ENCODE data around the gene PMPCA.

Gene PMPCA

DNA sequence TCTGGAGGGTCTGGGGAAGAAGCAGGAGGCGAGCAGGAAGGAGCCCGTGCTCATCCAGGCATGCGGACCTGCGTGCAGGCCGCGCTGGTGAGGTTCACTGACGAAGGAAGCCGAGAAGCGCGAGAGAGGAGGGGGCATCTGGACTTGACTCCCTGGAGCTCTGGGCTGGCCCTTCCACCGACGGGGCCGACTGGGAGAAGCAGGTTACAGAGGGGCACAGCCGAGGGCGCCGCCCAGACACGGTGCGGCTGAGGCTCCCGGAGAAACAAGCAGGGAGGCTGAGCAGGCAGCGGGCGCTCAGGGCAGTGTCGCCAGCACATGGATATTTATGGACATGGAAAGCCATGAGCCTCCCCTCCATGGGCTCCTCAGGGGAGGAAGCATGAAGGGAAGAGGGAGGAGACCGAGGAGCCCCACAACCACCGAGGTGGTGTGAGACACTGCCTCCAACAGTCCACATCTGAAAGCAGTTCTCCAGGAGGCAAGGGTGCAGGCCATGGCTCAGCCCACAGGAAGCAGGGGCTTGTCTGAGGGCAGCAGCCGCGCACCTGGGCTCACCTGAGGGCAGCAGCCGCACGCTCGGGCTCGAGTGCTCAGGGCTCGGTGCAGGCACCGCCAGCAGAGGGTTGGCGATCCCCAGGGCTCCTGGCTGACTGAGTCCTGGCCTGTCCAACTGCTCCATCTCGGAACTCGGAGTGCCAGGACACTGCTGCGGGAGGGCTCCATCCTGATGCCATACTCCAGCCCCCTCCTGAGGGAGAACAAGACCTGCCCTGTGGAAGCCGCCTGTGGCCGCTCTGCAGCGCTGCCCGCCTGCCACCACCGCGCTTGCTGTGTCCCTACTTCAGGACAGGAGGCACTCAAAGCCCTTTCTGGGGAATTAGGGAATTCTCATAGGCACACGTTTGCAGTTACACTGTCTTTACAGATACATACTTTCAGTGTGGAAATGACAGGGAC lies 44.9 kb downstream of the PMPCA start:
- no peak for DNase-seq (ENCODE audit: low read depth in 2 of 3, low spot score in 2 of 3)

DNA sequence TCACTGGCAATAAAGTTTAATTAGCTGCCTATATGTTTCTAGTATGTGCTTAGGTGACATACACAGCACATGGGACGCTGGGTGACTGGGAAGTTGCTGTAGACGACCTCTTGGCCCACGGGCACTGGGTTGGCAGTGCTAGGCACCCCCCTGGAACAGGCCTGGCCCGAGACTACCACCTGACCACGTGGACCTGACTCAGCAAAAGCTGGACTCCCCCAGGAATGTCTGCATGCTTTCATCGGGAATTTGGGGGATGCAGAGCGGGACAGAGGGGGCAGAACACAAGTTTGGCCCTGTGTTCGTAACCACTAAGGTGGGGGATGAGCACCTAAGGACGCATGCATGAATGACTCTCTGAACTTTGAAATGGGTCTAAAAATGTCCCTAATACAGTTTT lies 45.8 kb downstream of the PMPCA start:
- DNase-seq (ENCODE audit: low read depth in 2 of 3, low spot score in 2 of 3): no peak

DNA sequence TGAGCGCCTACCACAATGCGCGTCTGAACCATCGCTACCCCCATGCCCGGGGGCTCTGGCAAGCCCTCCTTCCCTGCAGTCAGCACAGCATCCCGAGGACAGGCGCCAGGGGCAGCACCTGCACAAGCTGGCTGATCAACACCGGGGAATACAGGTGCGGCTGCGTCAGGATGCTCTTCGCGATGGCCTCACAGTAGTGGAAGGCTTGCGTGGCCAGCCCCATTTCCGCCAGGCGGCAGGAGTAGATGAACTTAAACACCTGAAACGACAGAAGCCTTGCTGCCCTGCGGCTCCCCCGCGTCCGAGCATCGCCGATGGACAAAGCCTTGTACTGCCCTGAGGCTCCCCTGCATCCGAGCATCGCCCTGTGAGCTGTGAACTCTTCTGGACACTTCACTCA lies 46.9 kb downstream of the PMPCA start:
- no peak for DNase-seq (ENCODE audit: low read depth in 2 of 3, low spot score in 2 of 3)

DNA sequence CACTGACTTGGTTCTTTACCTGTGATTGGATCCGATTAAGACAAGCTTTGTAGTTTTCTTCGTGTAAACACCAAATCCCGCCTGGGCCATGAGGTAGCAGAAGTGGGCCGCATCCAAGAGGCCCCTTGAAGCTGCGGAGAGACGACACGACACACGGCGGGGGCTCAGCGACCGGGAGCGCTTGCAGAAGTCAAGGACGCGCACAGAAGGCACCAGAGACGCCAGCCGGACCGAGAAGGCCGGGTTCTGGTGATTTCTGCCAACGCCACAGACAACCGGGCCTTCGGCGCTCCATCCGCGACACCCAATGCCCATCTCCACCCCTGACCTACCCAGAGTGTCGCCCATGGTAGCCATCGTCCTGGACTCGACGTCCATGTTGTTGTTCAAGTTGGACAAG lies 49.0 kb downstream of the PMPCA start:
- no peak for DNase-seq (ENCODE audit: low read depth in 2 of 3, low spot score in 2 of 3)

DNA sequence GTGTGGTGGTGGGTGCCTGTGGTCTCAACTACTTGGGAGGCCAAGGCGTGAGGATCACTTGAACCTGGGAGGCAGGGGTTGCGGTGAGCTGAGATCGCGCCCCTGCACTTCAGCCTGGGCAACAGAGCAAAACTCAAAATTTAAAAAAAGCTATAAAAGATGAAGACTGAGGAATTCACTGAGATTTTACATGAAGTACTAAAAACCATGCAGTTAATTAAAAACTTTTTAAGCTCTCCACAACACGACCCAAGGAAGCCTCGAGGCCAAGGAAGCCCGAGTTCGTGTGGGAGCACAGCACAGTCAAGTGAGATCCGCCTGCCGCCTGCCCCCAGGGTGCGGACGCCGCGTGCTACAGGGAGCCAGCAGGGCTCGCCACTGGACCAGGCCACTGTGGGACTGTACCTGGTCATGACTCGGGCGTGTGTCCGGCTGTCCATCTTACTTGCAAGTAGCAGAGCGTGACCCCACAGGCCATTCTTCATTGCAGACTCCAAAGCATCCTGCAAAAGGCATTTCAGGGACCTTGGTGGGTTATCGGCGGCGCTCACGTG lies 50.4 kb downstream of the PMPCA start:
- no peak for DNase-seq (ENCODE audit: low read depth in 2 of 3, low spot score in 2 of 3)

DNA sequence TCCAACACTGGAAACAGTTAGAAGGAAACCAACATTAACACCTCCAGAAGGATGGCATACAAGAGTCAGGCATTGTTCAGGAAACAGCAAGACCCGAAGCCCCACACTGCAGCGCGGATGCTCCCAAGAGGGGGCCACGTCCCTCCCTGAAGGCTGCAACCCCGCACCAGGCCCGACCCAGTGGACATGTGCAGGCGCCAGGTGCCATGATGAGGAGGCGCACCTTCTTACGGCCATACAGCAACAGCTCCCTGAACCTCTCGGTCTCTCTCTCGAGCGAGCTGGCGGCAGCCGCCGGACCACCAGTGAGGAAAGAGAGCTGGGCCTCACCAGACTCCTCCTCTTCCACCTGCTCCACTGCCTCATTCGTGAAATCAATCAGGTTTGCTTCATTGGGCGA lies 52.2 kb downstream of the PMPCA start:
- DNase-seq (ENCODE audit: low read depth in 2 of 3, low spot score in 2 of 3): no peak

DNA sequence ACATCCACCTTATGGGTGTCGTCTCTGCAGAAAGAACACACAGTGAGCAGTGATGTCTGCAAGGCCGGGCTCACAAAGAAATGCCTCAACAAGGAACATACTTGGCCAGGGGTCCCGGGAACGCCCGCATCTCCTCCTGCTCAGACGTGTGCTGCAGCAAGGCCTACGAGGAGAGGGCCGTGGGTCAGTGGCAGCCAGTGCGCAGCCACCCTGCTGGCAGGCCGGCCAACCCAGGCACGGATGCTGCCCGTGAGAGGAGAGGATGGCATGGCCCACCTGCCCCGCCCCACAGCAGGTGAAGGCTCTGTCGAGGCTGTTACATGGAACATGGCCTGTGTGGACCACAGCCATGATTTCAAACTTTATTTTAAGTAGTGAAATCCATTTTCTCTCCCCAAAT lies 53.1 kb downstream of the PMPCA start:
- no peak for DNase-seq (ENCODE audit: low read depth in 2 of 3, low spot score in 2 of 3)

DNA sequence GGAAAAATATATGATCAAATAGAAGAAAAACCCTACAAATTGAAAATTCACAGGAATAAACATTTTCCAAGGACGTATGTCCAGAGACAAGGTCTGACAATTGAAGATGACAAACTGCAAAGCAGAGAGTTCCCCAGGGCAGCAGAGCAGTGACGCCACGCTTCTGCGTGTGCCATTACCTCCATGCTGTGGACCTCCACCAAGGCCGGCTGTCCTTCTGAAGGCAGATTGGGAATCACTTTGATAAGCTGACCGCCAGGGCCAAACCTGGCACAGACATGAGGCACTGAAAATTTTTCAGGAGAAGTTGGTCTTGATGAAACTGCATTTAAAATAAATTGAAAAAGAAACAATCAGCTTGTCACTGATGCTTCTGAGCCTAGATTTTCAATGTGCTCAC lies 53.8 kb downstream of the PMPCA start:
- DNase-seq (ENCODE audit: low read depth in 2 of 3, low spot score in 2 of 3): no peak

DNA sequence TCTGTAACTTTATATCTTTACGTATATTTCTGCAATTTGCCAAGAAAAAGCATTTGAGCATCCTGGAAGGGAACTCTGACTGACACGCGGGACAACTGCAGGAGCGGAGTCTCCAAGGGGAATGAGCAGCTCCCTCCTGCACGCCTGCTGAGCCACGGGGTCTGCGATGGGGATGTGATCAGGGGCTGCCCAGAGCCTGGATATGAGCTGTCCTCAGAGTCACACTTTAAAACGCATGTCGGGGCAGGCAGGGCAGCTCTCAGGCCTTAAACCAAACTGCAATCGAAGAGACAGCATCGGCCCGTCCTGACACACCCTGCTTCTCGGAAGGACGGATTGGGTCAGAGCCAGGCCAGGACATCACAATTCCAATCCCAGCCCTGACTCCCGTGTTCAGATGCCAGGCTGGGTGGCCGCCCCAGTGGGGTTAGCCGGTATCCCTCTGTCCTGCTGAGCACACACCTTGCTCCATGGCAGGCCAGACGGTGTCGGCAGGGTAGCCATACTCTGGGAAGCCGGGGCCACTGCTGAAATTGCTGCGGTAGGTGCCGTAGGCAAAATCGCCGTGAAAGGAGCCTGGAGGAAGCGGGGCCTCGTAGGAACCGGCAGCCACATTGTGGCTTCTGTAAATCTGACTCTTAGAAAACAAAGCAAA lies 55.2 kb downstream of the PMPCA start:
- DNase-seq (ENCODE audit: low read depth in 2 of 3, low spot score in 2 of 3): no peak

DNA sequence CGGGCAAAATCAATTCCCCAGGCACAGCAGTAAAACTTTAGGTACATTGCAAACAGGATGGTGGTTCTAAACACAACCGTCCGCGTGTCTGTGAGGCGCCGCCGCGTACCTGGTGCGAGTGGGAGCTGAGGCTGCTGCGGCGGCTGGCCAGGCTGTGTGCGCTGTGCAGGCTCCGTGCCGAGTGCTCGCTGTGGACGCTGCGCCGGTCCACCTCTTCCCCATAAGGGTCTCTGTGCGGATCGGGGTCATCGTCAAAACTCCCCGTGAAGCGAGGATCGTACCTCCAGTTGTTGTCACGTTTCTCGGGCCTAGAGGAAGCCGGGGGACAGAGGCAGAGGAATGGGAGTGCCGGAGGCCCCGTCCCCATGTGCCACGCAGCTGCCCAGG lies 55.7 kb downstream of the PMPCA start:
- no peak for DNase-seq (ENCODE audit: low read depth in 2 of 3, low spot score in 2 of 3)

DNA sequence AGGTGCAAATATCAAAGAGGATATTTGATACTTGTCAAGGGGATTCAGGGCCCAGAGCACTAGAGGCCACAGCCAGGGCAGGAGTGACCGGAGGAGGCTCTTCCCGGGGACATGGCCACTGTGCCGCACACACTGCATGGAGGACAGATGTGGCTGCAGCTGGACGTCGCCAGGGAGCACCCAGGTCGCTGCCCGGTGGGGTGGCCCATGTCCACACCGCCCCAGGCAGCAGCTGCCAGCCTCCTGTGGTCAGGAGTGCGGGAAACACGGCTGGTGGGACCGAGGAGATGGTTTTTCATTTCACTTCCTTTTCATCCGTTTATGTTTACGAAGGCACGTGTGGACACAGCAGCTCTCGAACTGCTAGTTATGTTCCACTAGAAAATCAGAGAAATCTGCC lies 57.3 kb downstream of the PMPCA start:
- DNase-seq (ENCODE audit: low read depth in 2 of 3, low spot score in 2 of 3): no peak

DNA sequence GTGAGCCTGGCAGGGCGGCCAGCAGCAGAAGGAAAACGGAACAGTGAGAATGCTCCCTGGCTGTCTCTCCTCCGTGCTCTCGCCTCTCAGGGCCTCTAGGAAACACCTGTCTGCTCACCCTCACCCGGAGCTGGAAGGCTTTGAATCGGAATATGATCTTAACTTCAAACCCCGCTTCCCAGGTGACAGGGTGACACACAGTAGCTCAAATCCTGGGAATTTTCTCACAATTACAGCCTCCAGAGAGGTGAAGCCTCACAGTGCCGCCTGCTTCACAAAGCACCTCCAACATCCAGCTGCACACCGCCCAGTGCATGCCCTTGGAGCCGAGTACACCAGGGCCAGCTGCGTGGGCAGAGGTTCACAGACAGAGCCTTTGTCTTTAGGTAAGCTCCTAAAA lies 59.9 kb downstream of the PMPCA start:
- no peak for DNase-seq (ENCODE audit: low read depth in 2 of 3, low spot score in 2 of 3)

DNA sequence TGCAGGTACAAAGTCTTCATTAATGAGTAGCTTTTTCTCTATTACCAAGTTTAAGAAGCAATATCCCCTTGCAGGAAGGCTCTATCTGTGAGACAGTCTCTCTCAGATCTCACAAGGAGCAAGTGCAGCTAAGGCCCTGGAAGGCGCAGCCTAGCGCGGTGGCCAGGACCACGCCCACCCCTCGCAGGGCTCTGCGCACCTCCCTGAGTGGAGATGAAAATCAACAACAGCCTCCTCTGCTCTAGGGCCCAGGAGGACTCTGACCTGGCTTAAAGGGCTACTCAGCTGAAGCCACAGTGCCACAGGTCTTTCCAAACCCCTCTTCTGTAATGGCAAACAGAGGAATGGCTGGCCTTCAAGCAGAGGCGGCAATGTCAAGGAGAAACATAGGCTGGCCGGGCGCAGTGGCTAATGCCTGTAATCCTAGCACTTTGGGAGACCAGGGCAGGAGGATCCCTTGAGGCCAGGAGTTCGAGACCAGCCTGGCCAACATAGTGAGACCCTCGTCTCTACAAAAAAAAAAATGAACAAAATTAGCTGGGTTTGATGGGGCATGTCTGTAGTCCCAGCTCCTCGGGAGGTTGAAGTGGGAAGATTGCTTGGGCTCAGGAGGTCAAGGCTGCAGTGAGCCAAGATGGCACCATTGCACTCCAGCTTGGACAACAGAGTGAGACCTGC lies 60.5 kb downstream of the PMPCA start:
- no peak for DNase-seq (ENCODE audit: low read depth in 2 of 3, low spot score in 2 of 3)

DNA sequence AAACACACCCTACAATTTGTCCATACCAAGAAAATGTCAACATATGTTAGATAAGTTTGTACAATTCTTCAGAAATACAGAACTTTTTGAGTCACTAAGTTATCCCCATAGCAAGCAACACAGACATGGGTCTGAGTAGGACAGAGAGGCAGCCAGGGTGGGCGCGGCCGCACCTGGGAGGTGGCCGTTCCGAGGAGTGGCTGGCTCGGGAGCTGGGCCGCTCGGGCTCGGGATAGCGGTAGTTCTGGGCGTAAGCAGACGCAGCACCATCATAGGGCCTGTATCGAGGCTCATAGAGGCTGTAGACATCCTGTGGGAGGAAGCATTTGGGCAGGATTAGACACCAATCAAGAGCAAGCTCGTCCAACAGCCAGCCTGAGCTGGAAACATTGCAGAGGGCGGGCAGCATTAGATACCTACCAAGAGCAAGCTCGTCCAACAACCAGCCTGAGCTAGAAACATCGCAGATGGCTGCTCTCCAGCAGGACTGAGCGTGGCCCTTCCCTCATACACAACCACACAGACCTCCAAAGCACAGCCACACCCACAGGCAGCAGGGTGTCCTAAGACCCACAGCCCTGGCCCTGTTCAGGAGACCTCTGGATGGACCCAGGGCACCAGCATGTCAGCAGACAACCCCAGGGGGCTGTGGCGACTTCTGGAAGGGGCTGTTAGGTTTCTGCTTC lies 61.5 kb downstream of the PMPCA start:
- no peak for DNase-seq (ENCODE audit: low read depth in 2 of 3, low spot score in 2 of 3)

DNA sequence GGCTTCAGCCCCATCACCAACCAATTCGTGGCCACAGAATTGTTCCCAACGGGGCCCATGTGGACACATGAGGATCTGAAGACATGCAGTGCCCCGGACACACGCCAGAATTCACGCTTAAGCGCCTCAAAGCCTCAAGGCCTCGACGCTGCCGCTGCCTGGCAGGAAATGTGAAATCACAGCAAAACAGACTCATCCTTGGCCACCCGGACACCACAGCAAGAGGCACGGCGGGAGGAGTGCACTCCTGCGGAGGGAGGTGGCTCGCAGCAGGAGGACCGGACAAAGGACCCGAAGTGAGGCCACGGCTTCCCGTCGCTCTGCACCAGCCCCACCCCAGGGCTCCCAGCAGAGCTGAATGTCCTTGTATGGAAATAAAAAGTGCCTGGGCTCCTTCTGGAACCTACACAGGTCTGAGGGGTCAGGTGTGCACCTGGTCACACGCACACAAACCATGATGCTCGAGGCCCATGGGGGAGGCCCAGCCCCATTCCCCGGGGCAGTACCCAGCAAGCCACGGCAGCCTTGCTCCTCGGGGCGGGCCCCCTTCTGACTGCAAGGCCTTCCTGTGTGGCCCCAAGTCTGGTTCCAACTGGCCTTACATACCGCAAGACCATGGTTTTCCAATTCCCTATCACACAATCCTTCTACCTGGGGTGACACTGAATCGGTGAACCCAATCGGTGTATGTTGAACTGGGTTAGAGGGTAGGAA lies 62.3 kb downstream of the PMPCA start:
- DNase-seq (ENCODE audit: low read depth in 2 of 3, low spot score in 2 of 3): no peak

DNA sequence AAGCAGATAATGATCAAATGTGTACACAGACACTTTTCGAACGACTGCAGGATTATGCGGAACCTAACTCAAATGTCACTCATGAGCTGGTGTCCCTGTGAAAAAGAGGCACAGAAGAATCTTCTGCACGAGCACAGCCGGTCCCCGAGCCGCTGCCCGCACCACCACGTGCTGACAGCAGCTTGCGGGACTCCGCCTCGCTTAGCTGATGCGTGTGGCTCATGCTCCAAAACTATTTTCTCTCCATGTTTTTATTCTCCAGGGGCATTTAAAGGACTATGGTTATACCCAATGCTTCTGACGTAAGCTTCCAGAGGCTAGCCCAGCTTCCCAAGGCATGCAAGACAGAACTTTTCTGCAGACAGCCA lies 62.9 kb downstream of the PMPCA start:
- DNase-seq (ENCODE audit: low read depth in 2 of 3, low spot score in 2 of 3): no peak
